ENCODE data around the gene CYS1. TPM values are rescaled to one million over a fixed set of nuclear protein-coding genes. Genes with fewer than 3 reads are reported as not detected.

CYS1 gene
- total RNA-seq, 1 donor from 2014 or later, result 3.7 TPM

DNA sequence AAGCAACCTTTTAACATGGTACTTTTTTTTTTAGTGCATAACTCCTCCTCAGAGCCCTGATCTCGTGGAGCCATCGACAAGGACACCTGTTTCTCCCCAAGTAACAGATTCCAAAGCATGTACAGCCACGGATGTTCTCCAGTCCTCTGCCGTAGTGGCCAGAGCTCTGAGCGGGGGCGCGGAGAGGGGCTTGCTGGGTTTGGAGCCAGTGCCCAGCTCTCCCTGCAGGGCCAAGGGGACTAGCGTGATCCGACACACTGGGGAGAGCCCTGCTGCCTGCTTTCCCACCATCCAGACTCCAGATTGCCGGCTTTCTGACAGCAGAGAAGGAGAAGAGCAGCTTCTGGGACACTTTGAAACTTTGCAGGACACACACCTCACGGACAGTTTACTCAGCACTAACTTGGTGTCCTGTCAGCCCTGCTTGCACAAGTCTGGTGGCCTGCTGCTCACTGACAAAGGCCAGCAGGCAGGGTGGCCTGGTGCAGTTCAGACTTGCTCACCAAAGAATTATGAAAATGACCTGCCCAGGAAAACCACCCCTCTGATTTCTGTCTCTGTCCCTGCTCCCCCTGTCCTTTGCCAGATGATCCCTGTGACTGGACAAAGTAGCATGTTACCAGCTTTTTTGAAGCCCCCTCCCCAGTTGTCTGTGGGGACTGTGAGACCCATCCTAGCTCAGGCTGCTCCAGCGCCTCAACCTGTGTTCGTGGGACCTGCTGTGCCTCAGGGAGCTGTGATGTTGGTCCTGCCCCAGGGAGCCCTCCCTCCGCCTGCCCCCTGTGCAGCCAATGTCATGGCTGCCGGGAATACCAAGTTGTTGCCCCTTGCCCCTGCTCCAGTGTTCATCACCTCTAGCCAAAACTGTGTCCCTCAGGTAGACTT, 32.4 kb downstream of the CYS1 start:
- Histone ChIP-seq H3K27me3 (ENCODE audit: insufficient read depth, low read length) (no peaks in the 10 kb centered on the region), H3K79me2 (ENCODE audit: insufficient read depth, low read length) (no peaks in the 10 kb centered on the region), H3K9ac (ENCODE audit: low read length) (no peak overlapping the region), H3K36me3 (ENCODE audit: insufficient read depth, low read length) (no peaks in the 10 kb centered on the region), H3K4me2 (ENCODE audit: low read length) (no peak overlapping the region), H3K4me3 (ENCODE audit: insufficient read depth, low read depth, low read length) (no peak overlapping the region), H3K4me1 (ENCODE audit: insufficient read depth, low read length) (peaks cover under 1% of the 10 kb centered on the region), H3K27ac (ENCODE audit: low read depth, low read length) (no peak overlapping the region), H2AFZ (ENCODE audit: low read depth, low read length) (no peak overlapping the region), H3K9me3 (ENCODE audit: insufficient read depth, low read depth, low read length) (no peaks in the 10 kb centered on the region), H4K20me1 (ENCODE audit: insufficient read depth, low read length) (no peaks in the 10 kb centered on the region)
- Mint-ChIP-seq H3K27ac (ENCODE audit: unreplicated experiment) (no peak overlapping the region), H3K4me3 (ENCODE audit: unreplicated experiment) (no peak overlapping the region), H3K36me3 (ENCODE audit: low read depth, unreplicated experiment) (peaks cover 12% of the 10 kb centered on the region), H3K4me1 (ENCODE audit: low read depth, unreplicated experiment) (no peaks in the 10 kb centered on the region), H3K9me3 (ENCODE audit: unreplicated experiment) (no peaks in the 10 kb centered on the region), H3K27me3 (ENCODE audit: low read depth, unreplicated experiment) (no peaks in the 10 kb centered on the region)
- FAIRE-seq (no peak), DNase-seq (ENCODE audit: low read depth) (no peak)
- TF ChIP-seq, protein P1, sequence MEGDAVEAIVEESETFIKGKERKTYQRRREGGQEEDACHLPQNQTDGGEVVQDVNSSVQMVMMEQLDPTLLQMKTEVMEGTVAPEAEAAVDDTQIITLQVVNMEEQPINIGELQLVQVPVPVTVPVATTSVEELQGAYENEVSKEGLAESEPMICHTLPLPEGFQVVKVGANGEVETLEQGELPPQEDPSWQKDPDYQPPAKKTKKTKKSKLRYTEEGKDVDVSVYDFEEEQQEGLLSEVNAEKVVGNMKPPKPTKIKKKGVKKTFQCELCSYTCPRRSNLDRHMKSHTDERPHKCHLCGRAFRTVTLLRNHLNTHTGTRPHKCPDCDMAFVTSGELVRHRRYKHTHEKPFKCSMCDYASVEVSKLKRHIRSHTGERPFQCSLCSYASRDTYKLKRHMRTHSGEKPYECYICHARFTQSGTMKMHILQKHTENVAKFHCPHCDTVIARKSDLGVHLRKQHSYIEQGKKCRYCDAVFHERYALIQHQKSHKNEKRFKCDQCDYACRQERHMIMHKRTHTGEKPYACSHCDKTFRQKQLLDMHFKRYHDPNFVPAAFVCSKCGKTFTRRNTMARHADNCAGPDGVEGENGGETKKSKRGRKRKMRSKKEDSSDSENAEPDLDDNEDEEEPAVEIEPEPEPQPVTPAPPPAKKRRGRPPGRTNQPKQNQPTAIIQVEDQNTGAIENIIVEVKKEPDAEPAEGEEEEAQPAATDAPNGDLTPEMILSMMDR (IDR thresholded peaks at IDR 0.05; ENCODE audit: insufficient read depth, low read depth, low read length), result no peak
- TF ChIP-seq EZH2 (IDR thresholded peaks at IDR 0.05; ENCODE audit: insufficient read depth, low read length), result no peak

DNA sequence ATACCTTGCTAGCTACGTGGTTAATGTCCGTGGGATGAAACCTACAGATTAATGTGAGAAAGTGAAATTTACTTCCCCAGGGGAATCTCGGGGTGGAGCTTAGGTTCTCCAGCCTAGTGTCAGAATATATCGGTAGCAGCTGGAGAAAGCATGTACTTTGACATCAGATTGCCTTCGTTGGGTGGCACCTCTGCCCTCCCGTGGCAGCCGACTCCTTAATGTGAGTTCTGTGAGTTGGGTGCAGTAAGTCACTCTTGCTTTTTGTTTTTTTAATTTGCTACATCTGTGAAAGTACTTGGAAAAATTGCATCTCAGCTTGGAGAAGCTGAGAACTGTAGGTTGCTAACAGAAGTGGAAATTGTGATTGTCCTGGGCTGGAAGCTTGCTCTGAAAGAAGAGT, 33.3 kb downstream of the CYS1 start:
- FAIRE-seq (no peak), DNase-seq (ENCODE audit: low read depth) (no peak)
- Mint-ChIP-seq H3K36me3 (ENCODE audit: low read depth, unreplicated experiment) (peaks cover 8% of the 10 kb centered on the region), H3K27me3 (ENCODE audit: low read depth, unreplicated experiment) (no peaks in the 10 kb centered on the region), H3K9me3 (ENCODE audit: unreplicated experiment) (no peaks in the 10 kb centered on the region), H3K4me1 (ENCODE audit: low read depth, unreplicated experiment) (no peaks in the 10 kb centered on the region), H3K4me3 (ENCODE audit: unreplicated experiment) (no peak overlapping the region), H3K27ac (ENCODE audit: unreplicated experiment) (no peak overlapping the region)
- Histone ChIP-seq H4K20me1 (ENCODE audit: insufficient read depth, low read length) (no peaks in the 10 kb centered on the region), H3K36me3 (ENCODE audit: insufficient read depth, low read length) (no peaks in the 10 kb centered on the region), H3K9ac (ENCODE audit: low read length) (no peak overlapping the region), H2AFZ (ENCODE audit: low read depth, low read length) (no peak overlapping the region), H3K4me1 (ENCODE audit: insufficient read depth, low read length) (peaks cover 7% of the 10 kb centered on the region), H3K9me3 (ENCODE audit: insufficient read depth, low read depth, low read length) (no peaks in the 10 kb centered on the region), H3K4me3 (ENCODE audit: insufficient read depth, low read depth, low read length) (no peak overlapping the region), H3K4me2 (ENCODE audit: low read length) (no peak overlapping the region), H3K27ac (ENCODE audit: low read depth, low read length) (no peak overlapping the region), H3K27me3 (ENCODE audit: insufficient read depth, low read length) (no peaks in the 10 kb centered on the region), H3K79me2 (ENCODE audit: insufficient read depth, low read length) (no peaks in the 10 kb centered on the region)
- TF ChIP-seq, protein P1 (IDR thresholded peaks at IDR 0.05; ENCODE audit: insufficient read depth, low read depth, low read length), result no peak
- no peak for TF ChIP-seq EZH2 (IDR thresholded peaks at IDR 0.05; ENCODE audit: insufficient read depth, low read length)

Measured in astrocyte (in vitro differentiated cells and primary cell).